Loucy (cell line): ENCODE data around the gene C17orf113.

Experiments
- EZH2phosphoT487 ChIP-seq: fragments of 200-600 bp; IDR thresholded peaks from 2 replicates; pipeline ENCODE4 v1.6.1; 2018; ENCODE audit warnings: antibody characterized with exemption, mild to moderate bottlenecking, moderate library complexity, borderline replicate concordance
- TF ChIP-seq, protein P1 (sequence below): fragments of 200-600 bp; sonication (generic); conservative IDR thresholded peaks from 2 replicates; pipeline ENCODE4 v1.5.1; 2014; ENCODE audit warnings: mild to moderate bottlenecking, antibody characterized with exemption, low read length

DNA sequence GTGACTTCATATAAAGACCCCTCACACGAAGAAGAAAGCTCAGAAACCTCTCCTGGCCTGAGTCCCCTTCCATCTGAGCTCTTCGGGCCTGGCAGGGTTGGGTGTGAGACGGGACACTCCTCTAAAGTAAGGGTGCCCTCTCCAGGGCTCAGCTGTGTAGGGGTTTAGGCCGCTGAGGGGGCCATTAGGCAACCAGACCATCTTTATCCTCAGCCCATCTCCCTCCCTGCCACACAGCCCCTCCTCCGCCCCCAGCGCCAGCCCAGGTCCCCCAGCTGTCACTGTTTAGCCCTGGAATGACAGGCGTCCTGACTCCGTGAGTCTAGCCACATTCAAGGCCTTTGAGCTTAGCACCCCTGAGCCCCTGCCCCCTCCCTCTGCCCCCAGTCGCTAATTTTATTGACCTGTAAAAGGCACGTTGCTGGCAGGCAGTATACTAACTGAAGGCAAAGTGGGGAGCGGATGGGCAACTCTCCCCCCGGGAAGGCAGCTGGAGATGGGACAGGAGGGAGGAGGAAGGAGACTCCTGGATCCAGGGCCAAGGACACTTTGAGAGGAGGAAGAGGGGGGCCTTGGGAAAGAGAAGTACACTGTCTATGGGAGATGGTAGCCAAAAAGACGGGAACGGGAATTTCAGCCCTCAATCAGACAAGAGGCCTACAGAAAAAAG is 48.5 kb upstream of the C17orf113 start:
- TF ChIP-seq, protein P1, sequence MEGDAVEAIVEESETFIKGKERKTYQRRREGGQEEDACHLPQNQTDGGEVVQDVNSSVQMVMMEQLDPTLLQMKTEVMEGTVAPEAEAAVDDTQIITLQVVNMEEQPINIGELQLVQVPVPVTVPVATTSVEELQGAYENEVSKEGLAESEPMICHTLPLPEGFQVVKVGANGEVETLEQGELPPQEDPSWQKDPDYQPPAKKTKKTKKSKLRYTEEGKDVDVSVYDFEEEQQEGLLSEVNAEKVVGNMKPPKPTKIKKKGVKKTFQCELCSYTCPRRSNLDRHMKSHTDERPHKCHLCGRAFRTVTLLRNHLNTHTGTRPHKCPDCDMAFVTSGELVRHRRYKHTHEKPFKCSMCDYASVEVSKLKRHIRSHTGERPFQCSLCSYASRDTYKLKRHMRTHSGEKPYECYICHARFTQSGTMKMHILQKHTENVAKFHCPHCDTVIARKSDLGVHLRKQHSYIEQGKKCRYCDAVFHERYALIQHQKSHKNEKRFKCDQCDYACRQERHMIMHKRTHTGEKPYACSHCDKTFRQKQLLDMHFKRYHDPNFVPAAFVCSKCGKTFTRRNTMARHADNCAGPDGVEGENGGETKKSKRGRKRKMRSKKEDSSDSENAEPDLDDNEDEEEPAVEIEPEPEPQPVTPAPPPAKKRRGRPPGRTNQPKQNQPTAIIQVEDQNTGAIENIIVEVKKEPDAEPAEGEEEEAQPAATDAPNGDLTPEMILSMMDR, result no peak
- TF ChIP-seq EZH2phosphoT487, result no peak
